NCI-H2171 (cell line): Measurements from ENCODE around the gene GPX3.
A peak's percentile ranks its signal among the peaks of the same experiment; 100 is the strongest.

Experiments
- DNase-seq: peaks from one replicate; lab custom pipeline; 2025; lab: John Stamatoyannopoulos, UW

The GPX3 gene, protein sequence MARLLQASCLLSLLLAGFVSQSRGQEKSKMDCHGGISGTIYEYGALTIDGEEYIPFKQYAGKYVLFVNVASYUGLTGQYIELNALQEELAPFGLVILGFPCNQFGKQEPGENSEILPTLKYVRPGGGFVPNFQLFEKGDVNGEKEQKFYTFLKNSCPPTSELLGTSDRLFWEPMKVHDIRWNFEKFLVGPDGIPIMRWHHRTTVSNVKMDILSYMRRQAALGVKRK

DNA sequence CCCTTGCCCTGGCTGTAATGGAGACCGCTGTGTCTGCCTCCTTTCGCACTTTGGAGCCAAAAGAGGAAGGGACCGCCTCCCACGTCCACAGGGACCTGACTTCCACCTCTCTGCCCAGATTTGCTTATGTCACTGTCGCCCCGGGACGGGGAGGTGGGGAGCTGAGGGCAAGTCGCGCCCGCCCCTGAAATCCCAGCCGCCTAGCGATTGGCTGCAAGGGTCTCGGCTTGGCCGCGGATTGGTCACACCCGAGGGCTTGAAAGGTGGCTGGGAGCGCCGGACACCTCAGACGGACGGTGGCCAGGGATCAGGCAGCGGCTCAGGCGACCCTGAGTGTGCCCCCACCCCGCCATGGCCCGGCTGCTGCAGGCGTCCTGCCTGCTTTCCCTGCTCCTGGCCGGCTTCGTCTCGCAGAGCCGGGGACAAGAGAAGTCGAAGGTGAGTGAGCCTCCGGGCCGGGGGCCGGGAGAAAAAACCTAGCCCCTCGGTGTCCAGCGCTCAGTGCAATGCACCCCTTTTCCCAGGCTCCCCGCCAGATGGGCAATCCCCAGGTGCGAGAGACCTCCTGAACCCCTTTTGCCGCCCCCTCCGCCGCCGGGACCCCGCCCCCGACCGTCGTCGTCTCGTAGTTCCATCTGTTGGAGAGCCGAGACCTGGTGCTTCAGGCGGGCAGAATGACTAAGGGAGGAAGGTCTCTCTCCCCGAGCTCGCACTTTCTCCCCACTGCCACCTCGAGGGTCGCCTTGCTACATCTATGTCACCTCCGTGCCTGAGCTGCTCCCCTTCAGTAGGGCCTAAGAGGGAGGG lies at the start of gene GPX3:
Gene GPX3, plus strand, starts transcription at position 288 of the 807 bp plus-strand sequence. Its CDS starts 64 bp downstream, at position 352.
- peak; percentile 45 for DNase-seq

DNA sequence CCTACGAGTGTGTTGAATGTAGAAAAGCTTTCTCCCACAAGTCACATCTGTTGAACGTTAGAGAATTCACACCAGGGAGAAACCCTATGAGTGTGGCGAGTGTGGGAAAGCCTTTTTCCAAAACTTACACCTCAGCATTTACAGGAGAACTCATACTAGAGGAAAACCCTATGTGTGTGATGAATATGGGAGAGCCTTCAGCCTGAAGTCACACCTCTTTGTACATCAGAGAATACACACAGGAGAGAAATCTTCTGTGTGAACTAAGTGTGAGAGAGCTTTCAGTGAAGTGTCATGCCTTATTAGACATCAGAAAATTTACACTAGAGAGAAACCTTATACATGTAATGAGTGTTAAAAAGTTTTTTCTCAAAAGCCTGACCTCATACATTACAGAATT lies 41.8 kb upstream of the GPX3 start:
- no peak for DNase-seq

DNA sequence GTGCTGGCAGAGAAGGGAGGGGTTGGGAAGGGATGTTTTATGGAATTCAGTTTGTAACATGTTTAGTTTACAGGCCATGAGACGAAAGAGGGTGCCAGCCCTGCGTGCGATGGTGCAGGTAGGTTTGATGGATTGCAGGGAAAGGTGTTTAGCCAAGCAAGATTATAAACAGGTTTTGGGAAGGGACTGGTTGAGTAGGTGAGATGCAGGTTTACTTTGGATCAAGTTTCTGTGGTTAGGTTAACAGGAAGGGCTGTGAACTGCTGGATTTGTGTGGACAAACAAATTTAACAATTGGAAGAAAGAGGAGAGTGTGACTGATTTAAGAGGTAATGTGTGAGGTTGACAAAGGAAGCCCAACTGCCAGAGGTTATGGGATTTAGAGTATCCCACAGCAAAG lies 32.6 kb upstream of the GPX3 start:
- DNase-seq, result no peak

DNA sequence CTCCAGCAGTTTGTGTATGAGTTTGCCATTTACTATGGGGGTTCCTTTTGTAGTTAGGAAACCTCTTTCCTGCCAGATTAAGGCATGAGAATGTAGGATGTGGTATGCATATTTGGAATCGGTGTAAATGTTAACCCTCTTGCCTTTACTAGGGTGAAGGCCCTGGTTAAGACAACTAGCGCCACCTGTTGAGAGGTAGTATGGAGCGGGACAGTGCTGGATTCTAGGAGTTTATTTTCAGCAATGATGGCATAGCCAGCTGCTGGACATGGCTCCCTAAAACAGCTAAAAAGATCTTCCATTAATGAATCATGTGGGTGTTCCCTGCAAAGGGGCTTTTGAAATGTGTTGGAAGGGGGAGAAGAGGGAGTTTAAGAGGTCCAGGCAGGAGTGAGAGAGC lies 30.7 kb upstream of the GPX3 start:
- no peak for DNase-seq

DNA sequence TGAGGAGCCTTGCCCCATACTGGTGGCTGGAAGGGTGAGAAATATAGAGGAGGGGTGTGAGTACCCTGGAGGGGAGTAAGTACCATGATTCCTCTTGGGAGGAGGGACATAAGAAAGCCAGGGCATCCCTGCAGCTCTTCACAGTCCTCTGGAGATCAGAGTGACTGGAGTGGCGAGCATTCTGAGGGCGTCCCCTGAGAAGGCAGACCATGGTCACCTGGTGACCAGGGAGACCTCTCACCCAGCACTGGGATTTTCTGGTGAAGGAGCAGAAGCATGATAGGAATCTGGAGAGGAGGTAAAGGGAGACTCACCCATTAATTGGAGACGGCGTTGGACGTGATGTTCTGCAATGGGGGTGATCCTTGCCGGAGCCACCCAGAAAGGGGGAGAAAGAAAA lies 27.7 kb upstream of the GPX3 start:
- no peak for DNase-seq

DNA sequence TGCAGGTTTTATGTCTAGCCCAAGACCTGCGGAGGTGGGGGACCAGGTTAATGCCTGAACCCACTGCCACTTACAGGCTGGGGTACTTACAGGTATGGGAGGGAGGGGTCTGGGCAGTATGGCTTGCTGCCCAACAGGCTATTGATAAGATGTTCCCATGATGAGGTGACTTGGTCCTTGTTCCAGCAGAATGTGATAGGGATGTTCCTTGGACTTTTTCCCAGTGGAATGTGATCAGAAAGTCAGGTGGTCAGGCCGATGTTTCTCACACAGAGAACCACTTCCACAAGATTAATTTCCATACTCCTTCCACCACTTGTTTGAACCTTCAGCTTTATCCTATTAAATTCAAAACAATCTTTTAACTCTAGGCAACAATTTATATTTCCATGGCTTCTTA lies 27.0 kb upstream of the GPX3 start:
- no peak for DNase-seq

DNA sequence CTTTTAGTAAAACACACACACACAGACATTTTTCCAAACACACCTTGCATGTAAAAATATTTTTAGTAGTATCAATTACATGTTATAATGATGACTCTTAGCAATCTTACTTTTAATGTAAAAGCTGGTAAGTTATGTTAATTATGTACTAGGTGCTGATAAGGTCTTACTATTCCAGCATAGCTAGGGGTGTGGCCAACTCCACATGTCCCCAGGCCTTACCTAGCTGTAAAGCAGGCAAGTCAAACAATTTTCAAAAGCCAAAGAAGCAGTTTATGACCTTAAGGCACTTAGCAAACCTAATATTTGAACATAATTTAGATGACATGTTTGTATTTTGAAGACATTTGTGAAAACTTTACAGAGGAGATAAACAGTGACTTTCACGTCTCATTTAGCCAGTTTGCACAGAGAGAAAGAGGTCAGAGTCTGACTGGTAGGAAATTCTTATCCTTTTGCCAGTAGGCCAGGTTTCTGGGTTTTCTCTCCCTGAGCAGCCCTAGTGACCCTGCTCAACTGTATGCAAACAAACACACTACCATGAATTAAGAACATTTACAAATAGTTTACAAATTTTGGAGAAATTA lies 26.5 kb upstream of the GPX3 start:
- DNase-seq, result no peak

DNA sequence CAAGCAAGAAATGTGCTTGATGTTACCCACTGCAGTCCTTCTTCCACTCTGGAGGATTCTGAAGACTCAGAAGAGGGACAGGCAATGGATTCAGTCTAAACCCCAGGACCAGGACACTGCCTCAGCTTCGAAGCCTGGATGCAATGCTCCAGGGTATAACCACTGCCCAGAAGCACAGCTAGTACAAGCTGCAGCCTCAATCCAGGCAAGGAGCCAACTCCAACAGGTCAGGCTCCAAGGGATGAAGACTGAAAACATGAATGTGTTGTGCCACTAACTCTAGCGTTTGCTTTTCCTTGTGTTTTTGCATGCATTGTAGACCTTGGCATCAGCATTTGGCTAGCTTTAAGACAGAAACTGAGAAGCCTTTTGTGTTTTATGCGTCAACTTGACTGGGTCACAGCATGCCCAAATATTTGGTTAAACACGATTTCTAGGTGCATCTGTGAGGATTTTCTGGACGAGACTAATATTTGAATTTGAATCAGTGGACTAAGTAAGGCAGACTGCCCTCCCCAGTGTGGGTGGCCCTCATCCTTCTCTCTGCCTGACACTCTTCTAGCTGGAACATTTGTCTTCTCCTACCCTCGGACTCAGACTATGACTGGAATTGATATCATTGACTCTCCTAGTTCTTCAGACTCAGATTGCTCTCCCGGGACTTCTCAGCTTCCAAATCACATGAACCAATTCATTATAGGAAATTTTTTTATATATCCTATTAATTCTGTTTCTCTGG lies 20.5 kb upstream of the GPX3 start:
- DNase-seq, result no peak

DNA sequence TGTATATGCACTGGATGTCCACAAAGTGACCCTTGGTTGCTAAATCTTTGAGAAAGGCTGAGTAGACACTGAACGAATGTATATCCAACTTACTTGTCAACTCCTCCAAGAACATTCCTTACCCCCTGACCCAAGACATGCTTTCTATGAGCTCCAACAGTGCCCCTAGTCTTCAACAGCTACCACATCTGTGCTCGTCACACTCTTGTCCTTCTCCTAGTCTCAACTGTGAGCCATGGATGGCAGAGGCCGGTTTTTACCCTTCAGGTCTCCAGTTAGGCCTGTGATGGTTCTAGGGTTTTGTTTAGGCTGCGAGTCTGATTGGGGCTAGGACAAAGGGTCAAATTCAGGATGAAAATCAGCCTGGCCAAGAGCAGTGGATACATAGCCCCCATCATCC lies 19.0 kb upstream of the GPX3 start:
- DNase-seq, result no peak

DNA sequence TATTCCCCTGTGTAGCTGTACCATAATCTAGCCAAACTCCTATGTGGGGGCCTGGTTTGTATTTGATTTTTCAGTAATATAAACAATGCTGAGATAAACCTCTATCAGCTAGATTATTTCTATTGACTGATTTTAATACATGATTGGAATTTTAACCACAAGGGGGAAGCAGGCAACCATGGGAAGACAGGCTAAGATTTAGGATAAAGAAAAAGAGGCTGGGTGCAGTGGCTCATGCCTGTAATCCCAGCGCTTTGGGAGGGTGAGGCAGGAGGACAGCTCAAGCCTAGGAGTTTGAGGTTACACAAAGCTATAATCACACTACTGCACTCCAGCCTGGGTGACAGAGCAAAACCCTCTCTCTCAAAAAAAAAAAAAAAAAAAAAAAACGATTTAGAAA lies 18.1 kb upstream of the GPX3 start:
- no peak for DNase-seq

DNA sequence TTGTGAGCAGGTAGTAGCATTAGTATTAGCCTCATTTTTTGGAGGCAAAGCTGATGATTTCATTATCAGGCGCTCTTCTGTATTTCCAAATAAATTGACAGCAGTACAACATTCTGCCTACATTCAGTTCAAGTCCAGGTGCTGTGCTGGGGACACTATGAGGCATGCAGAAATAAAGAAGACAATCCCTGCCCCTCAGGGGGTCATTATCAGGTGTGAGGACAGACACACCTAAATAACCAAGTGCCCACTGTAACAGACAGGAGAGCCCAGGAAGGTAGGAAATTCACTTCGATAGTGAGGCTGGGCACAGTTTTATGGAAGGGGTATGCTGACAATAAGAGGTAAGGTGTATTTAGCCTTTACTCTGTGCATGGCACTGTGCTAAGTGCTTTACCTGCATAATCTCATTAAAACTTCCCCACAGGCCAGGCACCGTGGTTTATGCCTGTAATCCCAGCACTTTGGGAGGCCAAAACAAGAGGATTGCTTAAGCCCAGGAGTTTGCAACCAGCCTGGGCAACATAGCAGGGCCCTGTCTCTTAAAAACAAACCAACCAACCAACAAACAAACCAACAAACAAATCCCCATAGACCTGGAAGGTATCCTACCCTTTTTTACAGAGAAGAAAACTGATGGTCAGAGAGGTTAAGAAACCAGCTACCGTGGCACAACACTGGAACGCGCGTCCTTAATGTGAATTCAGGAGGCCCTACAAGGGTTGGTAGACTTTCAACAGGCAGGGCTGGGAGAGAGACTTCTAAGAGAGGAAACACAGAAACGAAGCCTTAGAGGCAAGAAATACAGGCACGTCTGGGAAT lies 17.5 kb upstream of the GPX3 start:
- no peak for DNase-seq

DNA sequence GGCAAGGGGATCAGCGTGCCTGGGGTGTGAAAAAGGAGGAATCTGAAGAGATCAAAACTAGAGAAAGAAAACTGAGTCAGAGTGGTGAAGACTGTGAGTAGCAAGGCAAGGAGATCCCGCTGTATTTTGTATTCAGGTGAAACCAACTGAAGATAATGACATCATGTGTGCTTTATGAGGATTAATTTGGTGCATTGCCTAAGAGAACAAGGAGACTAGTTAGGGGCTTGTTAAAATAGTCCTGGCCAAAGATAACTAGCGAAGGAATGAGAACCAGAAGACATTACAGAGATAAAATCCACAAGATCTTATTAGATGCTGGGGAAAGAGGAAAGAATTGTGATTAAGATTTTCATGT lies 16.9 kb upstream of the GPX3 start:
- no peak for DNase-seq

DNA sequence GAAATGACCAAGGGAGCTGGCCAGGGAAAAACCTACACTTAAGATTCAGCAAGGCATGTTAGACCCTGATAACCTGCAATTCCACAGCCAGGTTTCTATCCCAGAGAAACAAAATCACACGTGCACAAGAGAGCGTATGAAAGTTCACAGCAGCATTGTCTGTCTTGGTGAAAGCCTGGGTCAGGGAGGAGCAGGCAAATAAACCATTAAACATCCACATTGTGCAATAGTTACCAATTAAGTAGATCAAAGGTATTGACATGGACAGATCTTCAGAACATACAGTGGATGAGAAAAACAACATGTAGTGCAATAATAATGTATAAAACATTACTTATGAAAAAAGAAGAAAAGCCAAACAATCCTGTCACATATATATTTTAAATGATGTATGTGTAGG lies 15.9 kb upstream of the GPX3 start:
- no peak for DNase-seq

DNA sequence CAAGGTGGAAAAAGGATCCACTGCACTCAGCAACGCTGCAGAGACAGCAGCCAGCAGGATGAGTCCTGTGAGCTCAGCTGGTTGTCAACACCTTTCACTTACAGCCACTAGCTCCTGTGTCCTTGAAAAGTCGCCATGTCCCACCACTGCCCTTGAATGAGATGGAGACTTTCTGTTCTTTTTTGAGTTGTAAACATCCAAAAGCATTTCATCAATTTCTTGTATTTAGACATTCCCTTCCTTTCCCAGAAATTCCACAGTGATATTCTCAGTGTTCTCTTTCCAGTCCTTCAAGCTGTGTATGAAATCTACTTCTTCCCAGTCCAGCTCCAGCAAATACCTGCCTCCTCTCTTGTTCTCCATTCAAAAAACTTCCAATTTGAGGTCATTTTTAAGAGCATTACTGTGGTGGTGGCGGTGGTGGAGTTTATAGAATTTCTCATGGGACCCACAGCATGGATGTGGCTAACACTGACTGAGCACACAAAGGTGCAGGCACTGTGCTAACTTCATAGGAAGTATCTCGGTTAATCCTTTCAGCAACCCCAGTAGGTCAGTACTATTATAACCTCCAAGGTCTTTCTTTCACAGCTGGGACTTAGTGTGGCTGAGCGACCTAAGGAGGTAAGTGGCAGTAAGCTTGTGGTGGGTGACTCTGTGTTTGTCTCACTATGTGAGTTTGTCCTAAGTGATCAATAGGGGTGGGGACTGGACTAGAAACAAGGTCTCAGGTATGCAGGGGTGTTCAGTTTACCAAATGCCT lies 15.0 kb upstream of the GPX3 start:
- DNase-seq, result no peak

DNA sequence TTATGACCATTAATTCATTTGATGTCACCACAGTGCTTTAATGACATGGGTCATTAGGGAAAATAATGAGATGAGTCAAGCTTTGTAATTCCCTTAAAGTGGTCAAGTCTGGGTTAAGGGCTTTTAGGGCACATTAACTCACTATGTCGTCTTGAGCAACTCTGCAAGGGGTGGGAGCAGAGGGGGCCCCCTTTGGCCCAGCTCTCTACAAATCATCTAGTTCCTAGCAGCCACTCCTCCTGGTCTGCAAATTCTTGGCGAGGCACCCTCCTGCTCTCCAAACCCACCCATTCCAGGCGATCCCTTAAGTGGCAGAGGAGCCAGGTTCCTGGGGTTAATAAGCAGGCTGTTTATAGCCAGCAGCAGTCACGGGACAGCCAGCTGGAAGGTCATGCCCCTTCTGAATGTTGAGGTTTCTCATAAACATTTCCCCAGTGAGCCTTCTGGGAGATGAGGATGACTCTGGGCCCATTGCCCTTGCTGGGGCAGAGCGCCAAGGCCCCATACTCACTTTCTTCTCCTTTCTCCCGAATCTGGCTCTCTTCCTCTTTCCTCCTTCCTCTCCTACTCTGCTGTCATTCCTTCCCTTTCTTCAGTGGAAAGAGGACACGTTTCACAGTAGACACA lies 14.3 kb upstream of the GPX3 start:
- no peak for DNase-seq

DNA sequence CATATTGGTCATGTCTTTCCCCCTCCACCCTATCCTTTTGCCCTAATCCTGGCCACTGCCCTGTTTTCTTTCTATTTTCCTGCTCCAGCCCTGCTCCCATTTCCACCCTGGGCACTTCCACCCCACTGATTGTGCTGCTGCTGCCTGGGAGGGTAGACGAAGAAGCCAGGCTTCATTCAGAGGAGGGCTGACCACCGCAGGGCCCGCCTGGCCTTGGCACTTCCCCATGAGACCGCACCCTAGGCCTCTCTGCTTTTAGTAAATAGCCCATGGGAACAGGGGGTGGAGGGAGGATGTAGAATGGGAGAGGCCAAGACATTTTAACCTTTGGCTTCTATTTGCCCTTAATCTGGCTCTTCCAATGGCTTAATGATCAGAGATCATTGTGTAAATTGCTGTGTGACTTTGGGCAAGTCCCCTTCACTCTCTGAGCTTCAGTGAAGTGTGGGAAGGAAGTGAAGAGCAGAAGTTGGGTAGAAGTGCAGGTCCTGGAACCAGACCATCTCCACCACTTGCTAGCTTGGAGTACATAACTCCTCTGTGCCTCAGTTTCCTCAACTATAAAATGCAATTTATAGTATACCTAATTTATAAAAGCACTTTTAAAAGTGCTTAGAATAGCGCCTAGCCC lies 13.6 kb upstream of the GPX3 start:
- DNase-seq, result no peak

DNA sequence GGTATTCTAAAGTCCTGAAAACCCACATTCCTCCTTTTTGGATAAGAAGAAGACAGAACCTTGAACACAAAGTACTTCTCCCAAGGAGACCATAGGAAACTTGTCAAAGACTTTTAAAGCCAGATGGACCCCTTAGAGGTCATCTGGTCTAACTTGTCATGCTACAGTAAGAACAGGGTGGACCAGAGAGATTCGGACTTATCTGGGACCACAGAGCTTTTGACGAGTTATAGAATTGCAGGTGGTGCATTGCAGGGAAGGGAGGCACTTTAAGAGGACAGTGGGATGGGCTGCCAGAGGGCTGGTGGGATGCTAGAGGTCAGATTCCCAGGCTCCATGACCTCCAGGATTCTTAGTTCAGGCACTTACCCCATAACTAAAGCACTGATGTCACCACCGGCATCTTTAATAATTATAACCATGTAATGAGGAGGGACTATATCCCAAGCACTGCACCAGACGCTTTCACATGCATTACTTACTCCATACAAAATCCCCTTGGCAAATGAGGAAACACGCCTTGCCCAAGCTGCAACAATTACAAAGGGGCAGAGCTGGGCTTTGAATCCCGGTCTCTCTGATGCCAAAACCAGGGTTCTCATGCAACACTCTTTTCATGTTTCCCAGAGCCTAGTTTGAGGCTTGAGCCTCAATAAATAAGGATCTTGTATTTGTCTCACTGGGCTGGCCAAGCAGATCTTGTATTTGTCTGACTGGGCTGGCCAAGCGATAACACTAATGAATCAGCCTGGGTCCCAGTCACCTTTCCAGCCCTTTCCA lies 12.8 kb upstream of the GPX3 start:
- DNase-seq, result no peak

DNA sequence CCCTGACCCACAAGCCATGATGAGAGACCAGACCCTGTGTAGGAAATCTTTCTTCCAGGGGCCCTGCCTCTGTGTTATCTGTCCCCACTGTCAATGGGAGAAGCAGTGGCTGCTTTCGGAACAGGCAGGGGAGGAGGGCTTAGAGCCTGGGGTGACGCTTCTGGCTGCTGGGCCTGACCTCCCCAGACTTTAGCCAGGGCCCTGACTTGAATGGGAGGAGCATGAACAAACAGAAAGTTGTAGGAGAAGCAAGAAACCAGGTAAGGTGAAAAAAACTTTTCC lies 12.2 kb upstream of the GPX3 start:
- DNase-seq, result no peak

DNA sequence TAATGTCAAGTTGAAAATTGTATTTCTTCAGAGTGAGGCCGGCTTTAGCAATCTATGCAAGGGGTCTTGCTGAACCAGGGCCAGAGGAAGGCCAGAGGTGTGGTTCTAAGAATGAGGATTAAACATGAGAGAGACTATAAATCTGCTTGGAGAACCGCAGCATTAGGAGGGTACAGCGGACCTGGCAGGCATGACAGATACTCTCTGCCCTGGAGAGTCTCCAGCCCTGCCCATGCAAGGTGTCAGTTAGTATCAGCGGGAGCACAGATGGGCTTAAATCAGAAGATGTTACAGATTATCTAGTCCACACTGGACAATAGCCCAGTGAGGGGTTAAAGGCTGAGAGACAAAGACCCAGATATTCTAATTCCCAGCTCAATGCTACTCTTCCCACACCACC lies 11.5 kb upstream of the GPX3 start:
- DNase-seq, result no peak

DNA sequence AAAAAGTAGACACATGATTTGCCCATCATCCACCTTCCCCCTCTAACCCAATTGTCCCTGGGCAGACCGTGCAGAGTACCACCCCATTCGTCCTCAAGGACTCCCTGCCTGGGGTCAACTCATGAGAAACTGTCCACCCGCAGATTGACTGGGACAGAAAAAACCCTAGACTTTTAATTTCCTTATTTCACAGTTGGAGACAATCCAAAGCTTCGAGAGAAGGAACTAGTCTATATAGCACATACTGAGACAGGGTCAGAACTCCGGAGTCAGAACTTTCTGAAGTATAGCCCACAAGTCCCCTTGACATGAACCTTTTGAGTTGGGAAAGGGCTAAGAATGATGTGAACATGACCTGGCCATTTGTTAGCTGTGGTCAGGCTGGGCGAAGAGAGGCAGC lies 7.5 kb upstream of the GPX3 start:
- DNase-seq, result no peak
